GM19193 (cell line): ENCODE data around the gene TCEAL4.

ENCODE experiments used
- POLR2A ChIP-seq: IDR thresholded peaks from 4 replicates; pipeline ENCODE4 v1.6.1; 2011; ENCODE audit not compliant: insufficient read depth, insufficient read length; ENCODE audit errors: extremely low read depth

TCEAL4 gene

DNA sequence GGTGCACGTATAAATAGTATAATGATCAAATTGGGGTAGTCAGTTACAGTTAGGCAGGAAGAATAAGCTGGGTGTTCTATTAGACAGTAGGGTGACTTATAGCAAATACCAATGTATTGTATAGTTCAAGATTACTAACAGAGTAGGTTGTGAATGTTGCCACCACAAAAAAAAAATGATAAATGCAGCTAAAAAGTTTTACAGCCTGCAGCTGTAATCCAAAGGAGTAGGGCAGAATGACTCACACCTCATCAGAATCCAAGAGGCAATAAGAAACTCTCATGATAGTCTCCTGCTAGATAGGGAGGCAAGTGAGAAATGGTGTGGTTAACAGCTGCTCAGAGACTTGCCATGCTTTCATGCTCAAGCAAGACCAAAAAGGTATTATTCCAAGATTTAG lies 19.6 kb upstream of the TCEAL4 start:
- no peak for TF ChIP-seq POLR2A

DNA sequence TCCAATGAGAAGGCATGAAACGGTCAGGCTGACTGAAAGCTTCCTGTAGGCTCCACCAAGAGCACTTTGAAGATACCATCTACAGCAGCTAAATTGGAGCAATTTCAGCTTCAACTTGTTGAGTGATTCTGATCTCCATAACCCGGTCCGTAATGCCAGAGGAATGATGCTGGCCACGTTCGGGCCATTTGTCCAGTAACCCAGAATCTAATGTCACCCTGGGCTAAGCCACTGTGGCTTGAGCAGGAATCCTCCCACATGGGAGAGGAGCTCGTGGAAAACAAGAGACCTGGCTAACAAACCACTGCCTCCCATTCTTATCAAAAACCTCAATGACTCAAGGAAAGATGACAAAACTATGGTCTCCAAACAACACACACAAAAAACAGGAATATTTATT lies 14.2 kb upstream of the TCEAL4 start:
- no peak for TF ChIP-seq POLR2A

DNA sequence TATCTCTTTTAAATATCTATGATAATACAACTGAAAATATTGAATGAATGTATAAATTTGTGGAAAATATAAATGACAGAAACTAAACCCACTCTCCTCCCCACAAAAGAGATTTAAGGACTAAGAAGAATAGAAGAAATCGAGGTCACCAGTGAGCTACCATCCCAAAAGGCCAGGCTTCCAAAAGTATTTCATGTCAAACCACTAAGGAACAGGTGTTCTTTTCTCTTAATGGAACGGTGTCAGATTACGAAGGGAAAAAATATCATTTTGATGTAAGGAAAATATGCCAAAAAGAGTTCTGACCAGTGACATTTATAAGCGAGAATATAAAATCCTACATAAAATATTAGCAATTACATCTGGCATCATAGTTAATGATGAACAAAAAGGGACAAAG lies 13.6 kb upstream of the TCEAL4 start:
- TF ChIP-seq POLR2A, result no peak

DNA sequence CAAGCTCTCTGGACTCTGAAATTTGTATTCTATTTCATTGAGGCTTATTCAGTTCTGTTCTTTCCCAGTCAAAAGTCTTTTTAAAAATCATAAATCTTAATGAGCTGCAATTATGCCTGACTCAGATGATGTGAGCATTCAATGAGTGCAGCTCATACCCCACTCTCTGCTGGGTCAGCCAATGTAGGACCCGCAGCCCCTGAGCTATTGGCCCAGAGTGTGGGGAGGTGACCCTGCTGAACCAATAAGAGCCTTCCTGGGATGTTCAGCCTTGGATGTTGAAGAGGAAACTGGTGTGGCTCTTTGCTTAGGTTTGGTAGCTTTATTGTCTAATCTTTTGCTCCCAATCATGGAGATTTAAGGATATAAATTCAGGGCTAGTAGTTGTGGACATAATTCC lies 12.1 kb upstream of the TCEAL4 start:
- no peak for TF ChIP-seq POLR2A

DNA sequence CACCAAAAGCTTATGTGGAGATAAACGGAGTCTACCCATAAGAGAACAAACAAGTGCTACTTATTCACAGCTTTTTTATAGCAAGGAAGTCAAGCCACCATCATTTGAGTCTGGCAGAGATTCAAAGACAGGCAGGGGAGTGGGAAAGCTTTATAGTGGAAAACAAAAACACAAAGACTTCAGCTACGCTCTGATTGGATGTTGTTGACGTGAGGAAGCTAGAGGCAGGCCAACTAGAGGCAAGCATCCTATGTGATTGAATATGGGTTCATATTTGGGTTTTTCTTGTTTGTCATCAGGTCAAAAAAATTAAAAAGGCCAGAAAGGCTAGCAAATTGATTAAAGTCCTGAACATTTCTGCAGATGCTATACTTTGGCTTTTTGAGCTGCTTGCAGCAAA lies 719 bp upstream of the TCEAL4 start:
- TF ChIP-seq POLR2A, result no peak

DNA sequence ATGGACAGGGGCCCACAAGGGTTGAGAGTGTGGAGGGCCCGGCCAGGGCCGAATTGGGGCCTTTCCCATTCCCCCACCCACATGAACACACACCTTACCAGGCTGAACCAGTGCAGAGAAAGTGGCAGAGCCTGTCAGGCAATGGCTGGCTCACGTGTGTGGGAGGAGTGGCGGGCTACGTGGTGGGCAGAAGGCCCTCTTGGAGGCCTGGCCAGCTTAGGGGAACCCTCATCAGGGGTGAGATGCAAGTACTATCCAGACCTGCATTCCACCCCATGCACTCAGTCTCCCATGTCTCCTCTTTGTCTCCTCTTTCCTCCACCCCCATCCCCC lies 965 bp downstream of the TCEAL4 start:
- no peak for TF ChIP-seq POLR2A

DNA sequence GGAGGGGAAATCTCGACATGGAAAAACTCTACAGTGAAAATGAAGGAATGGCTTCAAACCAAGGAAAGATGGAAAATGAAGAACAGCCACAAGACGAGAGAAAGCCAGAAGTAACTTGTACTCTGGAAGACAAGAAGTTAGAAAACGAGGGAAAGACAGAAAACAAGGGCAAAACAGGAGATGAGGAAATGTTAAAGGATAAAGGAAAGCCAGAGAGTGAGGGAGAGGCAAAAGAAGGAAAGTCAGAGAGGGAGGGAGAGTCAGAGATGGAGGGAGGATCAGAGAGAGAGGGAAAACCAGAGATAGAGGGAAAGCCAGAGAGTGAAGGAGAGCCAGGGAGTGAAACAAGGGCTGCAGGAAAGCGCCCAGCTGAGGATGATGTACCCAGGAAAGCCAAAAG lies 1.3 kb downstream of the TCEAL4 start:
- TF ChIP-seq POLR2A, result no peak

DNA sequence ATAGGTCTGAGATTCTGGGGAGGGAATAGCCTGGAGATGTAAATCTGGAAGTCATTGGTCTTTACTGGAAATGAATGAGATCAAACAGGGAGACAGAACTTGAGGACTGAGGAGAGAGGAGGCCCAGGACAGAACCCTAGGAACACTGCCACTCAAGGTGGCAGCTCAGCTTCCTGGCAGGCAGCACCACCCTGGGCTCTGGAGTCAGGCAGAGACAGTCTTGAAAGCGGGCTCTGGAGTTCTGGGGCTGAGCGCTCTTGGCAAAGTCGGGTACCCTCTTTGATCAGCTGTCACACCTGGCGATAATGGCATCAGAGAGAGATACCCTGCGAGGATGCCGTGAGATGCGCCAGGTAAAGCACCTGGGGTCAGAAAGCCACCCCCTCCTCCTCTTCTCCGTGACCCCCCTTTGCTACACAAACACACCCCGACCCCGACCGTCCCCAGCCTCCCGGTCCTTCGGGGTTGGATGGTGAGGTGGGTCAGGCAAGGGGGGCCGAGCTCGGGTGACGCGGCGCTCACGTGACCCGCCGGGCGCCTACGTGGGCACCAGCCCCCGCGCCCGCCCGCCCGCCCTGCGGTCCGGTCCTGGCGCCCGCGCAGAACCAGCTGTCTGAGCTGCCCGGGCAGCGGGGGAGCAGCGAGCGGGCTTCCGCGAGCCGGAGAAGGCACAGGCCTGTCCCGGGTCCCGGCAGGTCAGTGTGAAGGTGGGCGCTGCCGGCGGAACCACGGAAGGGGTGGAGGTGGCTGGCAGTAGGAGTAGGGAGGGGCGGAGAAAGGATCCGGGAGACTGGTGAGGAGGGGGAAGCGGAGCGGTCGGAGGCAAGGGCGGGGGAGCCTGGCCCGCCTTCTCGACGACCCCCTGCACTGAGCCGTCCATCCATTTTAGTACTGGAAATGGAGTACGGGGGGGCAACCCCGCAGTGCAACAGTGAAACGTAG lies 22.3 kb downstream of the TCEAL4 start, which contains the start of gene TCEAL3:
TSS of gene TCEAL3 (plus strand) at position 600 of the 942 bp plus-strand sequence. CDS start 1,102 bp downstream, outside the sequence.
- TF ChIP-seq POLR2A, result peak; percentile 31

DNA sequence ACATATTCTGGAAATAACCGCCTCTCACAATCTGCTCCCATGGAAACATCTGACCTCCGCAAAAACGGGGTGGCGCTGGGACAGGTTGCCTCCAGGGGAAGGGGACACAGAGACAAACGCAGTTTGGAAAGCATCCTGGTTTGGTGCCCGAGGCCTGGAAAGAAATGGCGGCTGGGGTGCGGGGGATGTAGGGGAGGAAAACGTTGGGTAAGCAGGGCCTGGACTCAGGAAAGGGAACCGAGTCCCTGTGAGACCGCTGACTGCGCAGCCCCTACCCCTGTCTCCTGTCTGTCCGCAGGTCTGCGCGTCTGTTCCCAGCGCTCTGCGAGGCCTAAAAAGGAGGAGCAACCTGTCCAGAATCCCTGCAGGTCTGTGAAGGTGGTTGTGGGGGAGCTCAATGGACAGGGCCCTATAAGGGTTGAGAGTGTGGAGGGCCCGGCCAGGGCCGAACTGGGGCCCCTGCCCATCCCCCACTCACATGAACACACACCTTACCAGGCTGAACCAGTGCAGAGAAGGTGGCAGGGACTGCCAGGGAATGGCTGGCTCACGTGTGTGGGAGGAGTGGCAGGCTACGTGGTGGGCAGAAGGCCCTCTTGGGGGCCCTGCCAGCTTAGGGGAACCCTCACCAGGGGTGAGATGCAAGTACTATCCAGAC lies 23.1 kb downstream of the TCEAL4 start:
- TF ChIP-seq POLR2A, result no peak

DNA sequence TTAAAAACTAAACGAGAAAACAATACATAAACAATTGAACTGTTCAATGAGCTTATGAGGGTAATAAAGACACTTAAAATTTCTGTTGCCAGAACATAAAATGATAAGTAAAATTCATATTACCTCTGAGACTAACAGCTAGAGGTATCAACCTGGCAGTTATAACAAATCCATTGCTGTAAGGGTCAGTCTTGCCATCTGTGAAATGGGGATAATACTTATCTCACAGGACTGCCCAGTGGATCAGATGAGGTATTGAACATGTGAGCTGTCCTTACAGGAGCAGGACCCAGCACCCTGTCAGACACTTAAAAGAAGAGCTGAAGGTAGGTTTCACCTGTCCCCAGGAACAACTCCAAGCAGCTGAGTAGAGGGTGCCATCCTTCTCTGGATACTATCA lies 25.0 kb downstream of the TCEAL4 start:
- TF ChIP-seq POLR2A, result no peak

DNA sequence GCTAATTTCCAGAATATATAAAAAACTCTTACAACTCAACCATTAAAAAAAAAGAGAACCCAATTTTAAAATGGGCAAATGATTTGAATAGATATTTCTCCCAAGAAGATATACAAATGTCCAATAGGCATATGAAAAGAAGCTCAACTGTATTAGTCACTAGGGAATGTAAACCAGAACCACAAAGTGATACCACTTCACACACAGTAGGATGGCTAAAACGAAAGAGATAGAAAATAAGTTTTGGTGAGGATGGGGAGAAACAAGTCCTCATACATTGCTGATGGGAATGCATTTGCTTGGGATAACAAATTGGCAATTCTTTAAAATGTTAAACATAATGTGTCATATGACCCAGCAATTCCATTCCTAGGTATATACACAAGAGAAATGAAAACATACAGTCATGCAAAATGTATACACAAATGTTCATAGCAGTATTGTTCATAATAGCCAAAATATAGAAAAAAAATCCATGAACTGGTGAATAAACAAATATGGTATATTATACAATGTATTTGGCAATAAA lies 28.1 kb downstream of the TCEAL4 start:
- no peak for TF ChIP-seq POLR2A

DNA sequence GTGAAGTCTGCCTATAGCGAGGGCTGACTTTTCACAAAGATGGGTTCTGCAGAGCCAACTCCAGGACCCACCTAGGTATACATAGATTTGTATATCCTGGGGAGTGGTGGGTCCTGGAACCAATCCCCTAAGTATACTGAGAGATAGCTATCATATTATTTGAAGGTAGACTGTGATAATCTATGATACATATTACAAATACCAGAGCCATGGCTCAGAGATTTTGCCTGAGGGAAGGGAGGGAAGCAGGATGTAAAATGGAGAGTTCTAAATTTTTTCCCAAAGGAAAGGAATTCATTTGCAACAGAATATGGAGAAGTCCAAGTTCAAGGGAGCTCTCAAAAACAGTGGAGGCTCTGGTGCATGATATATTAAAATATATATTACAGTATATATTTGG lies 29.7 kb downstream of the TCEAL4 start:
- no peak for TF ChIP-seq POLR2A

DNA sequence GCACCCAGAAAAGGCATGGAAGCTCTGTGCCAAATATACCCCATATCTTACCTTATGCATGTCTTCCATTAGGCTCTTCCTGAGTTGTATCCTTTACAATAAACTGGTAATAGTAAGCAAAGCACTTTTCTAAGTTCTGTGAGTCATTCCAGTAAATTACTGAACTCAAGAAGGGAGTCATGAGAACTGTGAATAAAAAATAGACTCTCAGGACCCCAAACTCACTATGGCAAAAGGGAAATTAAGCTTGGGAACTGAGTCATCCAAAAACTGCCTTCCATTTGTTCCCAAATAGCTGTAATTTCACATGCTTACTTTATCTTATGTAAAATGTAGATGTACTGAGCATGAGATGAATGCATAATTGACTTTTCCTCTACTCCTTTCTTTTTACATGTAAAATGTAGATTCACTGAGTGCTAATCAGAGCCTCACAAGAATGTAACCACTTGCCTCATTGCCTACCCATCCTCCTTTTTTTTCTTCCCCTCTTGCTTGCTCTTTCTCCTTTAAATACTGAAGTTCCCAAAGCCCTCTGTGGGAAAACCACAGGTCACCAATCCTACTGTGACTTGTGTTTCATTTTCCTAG lies 30.6 kb downstream of the TCEAL4 start:
- no peak for TF ChIP-seq POLR2A

DNA sequence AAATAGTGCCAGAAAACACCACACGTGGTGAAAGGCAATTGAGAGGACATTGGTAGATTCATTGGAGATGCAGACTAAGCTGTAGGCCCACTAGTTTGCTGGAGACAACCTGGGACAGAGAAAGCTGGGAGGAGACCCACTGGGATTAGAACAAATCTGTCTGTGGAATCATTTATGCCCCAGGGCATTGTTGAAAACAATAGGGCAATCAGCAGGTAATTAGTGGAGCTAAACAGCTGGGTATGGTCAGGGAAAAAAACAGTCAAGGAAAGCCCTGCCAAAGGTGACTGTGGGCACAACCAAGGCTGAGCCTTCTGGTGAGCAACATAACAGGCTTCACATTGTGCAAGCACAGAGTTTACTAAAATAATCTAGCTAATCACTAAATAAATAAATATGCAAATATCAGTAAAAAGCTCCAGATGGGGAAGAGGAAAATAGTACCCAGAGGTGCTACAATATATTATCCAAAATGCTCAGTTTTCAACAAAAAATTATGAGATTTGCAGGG lies 31.4 kb downstream of the TCEAL4 start:
- no peak for TF ChIP-seq POLR2A

DNA sequence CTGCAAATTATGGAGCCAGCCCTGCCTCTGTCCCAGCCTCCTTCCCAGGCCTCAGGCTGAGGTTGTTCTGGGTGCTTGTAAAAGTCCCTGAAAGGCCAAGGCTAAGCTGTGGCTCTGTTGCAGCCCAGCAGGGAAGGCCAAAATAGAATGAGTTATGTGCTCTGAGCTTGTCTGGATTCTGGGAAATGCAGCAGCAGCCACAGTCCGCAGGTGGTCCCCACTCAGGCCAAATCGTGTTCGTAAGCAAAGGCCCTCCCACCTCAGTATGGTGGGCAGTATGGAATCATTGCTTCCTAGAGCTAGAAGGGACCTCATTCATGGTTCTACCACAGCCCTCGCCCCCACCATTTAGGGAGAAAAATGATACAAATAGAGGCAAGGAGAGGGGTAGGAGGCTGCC lies 38.8 kb downstream of the TCEAL4 start:
- no peak for TF ChIP-seq POLR2A
